GM12878 (cell line): ENCODE results near the gene CTDNEP1. TPM values are rescaled to one million over a fixed set of nuclear protein-coding genes. Genes with fewer than 3 reads are reported as not detected.

Experiments used
- ATAC-seq: fragments of 200-7000 bp; cut with Tn5 transposase; 3 replicates; pipeline ENCODE4 v1.9.1; 2020; ENCODE audit warnings: mild to moderate bottlenecking, moderate library complexity
- BruUV-seq: library from RNA; stranded (reverse); fragments of 400-500 nt; replicated peaks from 2 replicates; lab custom pipeline; 2021; lab: Mats Ljungman, UMichigan
- CTCF ChIA-PET: fragments of 300-600 bp; sonication (Branson Sonifier 250); formaldehyde crosslinking; extraction: SDS; loops from one replicate; lab custom pipeline; 2021; ENCODE audit warnings: inconsistent platforms; lab: Yijun Ruan, JAX
- POLR2A ChIA-PET: fragments of 350-600 bp; formaldehyde crosslinking; extraction: SDS; loops from one replicate; lab custom pipeline; 2021; ENCODE audit warnings: inconsistent platforms; lab: Charles Lee
- RAD21 ChIA-PET: fragments of 300-600 bp; sonication (Branson Sonifier 250); formaldehyde crosslinking; loops from one replicate; lab custom pipeline; 2023; ENCODE audit warnings: antibody characterized with exemption; ENCODE audit not compliant: unreplicated experiment; lab: Charles Lee
- SMC1A ChIA-PET: fragments of 300-600 bp; sonication (Branson Sonifier 250); formaldehyde crosslinking; loops from one replicate; lab custom pipeline; 2023; ENCODE audit not compliant: unreplicated experiment, uncharacterized antibody; lab: Charles Lee
- DNase-seq: peaks from one replicate; pipeline ENCODE4 v3.0.0-alpha.2; 2011; ENCODE audit warnings: low read depth, low spot score
- FAIRE-seq: peaks from 3 replicates; lab custom pipeline; 2011; peaks lifted over from hg19 to GRCh38; lab: Jason Lieb, UNC
- H2AFZ ChIP-seq: 2 replicates; pipeline ENCODE4 v1.6.0; 2011; ENCODE audit warnings: low read depth, low read length, control low read depth; ENCODE audit not compliant: control insufficient read depth
- H3K27ac ChIP-seq: 2 replicates; pipeline ENCODE4 v1.5.1; 2011; ENCODE audit warnings: control low read depth; ENCODE audit not compliant: control insufficient read depth, insufficient read depth
- H3K27me3 ChIP-seq, 2 experiments: replicated peaks in 1 of 2; 2 replicates each; pipeline versions ENCODE4 v1.6.0 to v1.6.1; 2011; ENCODE audit warnings: low read length in 1 of 2; ENCODE audit not compliant: control insufficient read depth in 2 of 2, insufficient read depth in 2 of 2
- H3K36me3 ChIP-seq, 2 experiments: 2 replicates each; pipeline ENCODE4 v1.5.1; 2011; ENCODE audit warnings: low read length in 1 of 2; ENCODE audit not compliant: control insufficient read depth in 2 of 2, insufficient read depth in 2 of 2
- H3K4me1 ChIP-seq: 2 replicates; pipeline ENCODE4 v1.6.1; 2011; ENCODE audit warnings: mild to moderate bottlenecking, low read length, moderate library complexity, mixed read lengths; ENCODE audit not compliant: control insufficient read depth, insufficient read depth
- H3K4me2 ChIP-seq: 2 replicates; pipeline ENCODE4 v1.6.0; 2011; ENCODE audit warnings: control low read depth; ENCODE audit not compliant: control insufficient read depth, insufficient read depth
- H3K4me3 ChIP-seq: fragments of 200-600 bp; sonication (generic); 2 replicates; pipeline ENCODE4 v1.5.1; 2016
- H3K79me2 ChIP-seq: 2 replicates; pipeline ENCODE4 v1.6.0; 2011; ENCODE audit warnings: low read length; ENCODE audit not compliant: control insufficient read depth, insufficient read depth
- H3K9ac ChIP-seq: 2 replicates; pipeline ENCODE4 v1.8.0; 2011; ENCODE audit warnings: low read length, control low read depth, mixed read lengths; ENCODE audit not compliant: control insufficient read depth, insufficient read depth
- H3K9me3 ChIP-seq: replicated peaks from 3 replicates; pipeline ENCODE4 v1.5.1; 2011; ENCODE audit warnings: mild to moderate bottlenecking, low read length; ENCODE audit not compliant: control insufficient read depth, insufficient read depth
- H4K20me1 ChIP-seq: 2 replicates; pipeline ENCODE4 v1.6.0; 2011; ENCODE audit not compliant: control insufficient read depth, insufficient read depth
- BCL11A ChIP-seq: IDR thresholded peaks from 2 replicates; pipeline ENCODE4 v1.6.1; 2011; ENCODE audit warnings: low read depth, low read length
- E2F8 ChIP-seq: fragments of 450-650 bp; IDR thresholded peaks from 2 replicates; pipeline ENCODE4 v1.6.1; 2018; ENCODE audit warnings: mild to moderate bottlenecking, low read depth, moderate library complexity; ENCODE audit not compliant: partially characterized antibody
- ESRRA ChIP-seq: IDR thresholded peaks from 2 replicates; pipeline ENCODE4 v1.6.1; 2012; ENCODE audit warnings: mild to moderate bottlenecking, low read length, improper control_type of control experiment
- FOXK2 ChIP-seq: fragments of 450-650 bp; IDR thresholded peaks from 2 replicates; pipeline ENCODE4 v1.6.1; 2017; ENCODE audit warnings: mild to moderate bottlenecking, moderate library complexity
- GABPA ChIP-seq: IDR thresholded peaks from 2 replicates; pipeline ENCODE4 v1.6.1; 2014; ENCODE audit warnings: antibody characterized with exemption, low read depth, mild to moderate bottlenecking, inconsistent platforms
- HSF1 ChIP-seq: fragments of 150-350 bp; IDR thresholded peaks from 2 replicates; pipeline ENCODE4 v1.6.1; 2014; ENCODE audit warnings: mild to moderate bottlenecking, low read depth, low read length
- KAT2A ChIP-seq: conservative IDR thresholded peaks from 2 replicates; pipeline ENCODE4 v1.6.1; 2011; ENCODE audit warnings: low read depth, low read length; ENCODE audit not compliant: control insufficient read depth
- MAX ChIP-seq: IDR thresholded peaks from 2 replicates; pipeline ENCODE4 v1.6.1; 2012; ENCODE audit warnings: low read depth, low read length, improper control_type of control experiment
- NR2C1 ChIP-seq: fragments of 450-650 bp; IDR thresholded peaks from 2 replicates; pipeline ENCODE4 v1.6.1; 2017; ENCODE audit warnings: antibody characterized with exemption, mild to moderate bottlenecking, moderate library complexity
- NR2C2 ChIP-seq: IDR thresholded peaks from 2 replicates; pipeline ENCODE4 v1.6.1; 2011; ENCODE audit warnings: borderline replicate concordance, low read depth; ENCODE audit not compliant: control insufficient read depth, insufficient read length
- POLR2A ChIP-seq: IDR thresholded peaks from 2 replicates; pipeline ENCODE4 v1.6.1; 2011; ENCODE audit warnings: low read depth, mild to moderate bottlenecking, low read length
- RELB ChIP-seq: fragments of 450-650 bp; IDR thresholded peaks from 2 replicates; pipeline ENCODE4 v1.6.1; 2017; ENCODE audit warnings: low read depth, mild to moderate bottlenecking, moderate library complexity
- SIN3A ChIP-seq: IDR thresholded peaks from 2 replicates; pipeline ENCODE4 v1.6.1; 2012; ENCODE audit warnings: low read depth, low read length, improper control_type of control experiment
- TCF12 ChIP-seq: IDR thresholded peaks from 2 replicates; pipeline ENCODE4 v1.6.1; 2011; ENCODE audit warnings: low read depth, mild to moderate bottlenecking, low read length
- TCF3 ChIP-seq: IDR thresholded peaks from 2 replicates; pipeline ENCODE4 v1.6.1; 2012; ENCODE audit warnings: low read depth, mild to moderate bottlenecking, low read length, borderline replicate concordance; ENCODE audit not compliant: insufficient read depth
- WGBS: methylation state at CpG from one replicate; pipeline ENCODE4 v1.1.6; 2016; ENCODE audit warnings: low lambda C conversion rate; ENCODE audit not compliant: insufficient replicate concordance, insufficient coverage; ENCODE audit errors: missing lambda C conversion rate; 5-methylcytosine and 5-hydroxymethylcytosine counted together
- in situ Hi-C: fragments of 300-500 bp; cut with MboI; formaldehyde crosslinking; loops from 9 replicates; pipeline ENCODE4 v1.14.3; 2018; ENCODE audit warnings: mixed read lengths
- intact Hi-C: fragments of 100-400 bp; cut with micrococcal nuclease; formaldehyde crosslinking; loops from one replicate; pipeline ENCODE4 v1.14.2; 2022; ENCODE audit not compliant: unreplicated experiment
- polyA plus RNA-seq, 11 experiments: library from polyadenylated mRNA; depleted of rRNA in 4 of 11; unstranded in 6 of 11; stranded (reverse) in 5 of 11; fragments of >200 nt; fragmentation: Nextera tagmentation in 4 of 11; fragmentation: Illumina TruSeq in 1 of 11; extraction: Ambion mirVana in 4 of 11; extraction: Trizol in 1 of 11; gene quantifications; 1 replicate in 1 of 11; 2 replicates in 10 of 11; pipeline versions ENCODE4 v1.2.1 to v1.2.3, GENCODE V29; 2011 to 2016; ENCODE audit warnings: inconsistent platforms in 2 of 11, missing spikeins in 2 of 11, low read depth in 1 of 11
- total RNA-seq, 4 experiments: library from RNA; depleted of rRNA in 3 of 4; stranded (reverse); fragments of >200 nt in 3 of 4; fragmentation: Illumina TruSeq in 1 of 4; extraction: Trizol in 1 of 4; gene quantifications; 2 replicates each; pipeline versions ENCODE4 v1.2.1 to v1.2.3, GENCODE V29; 2013 to 2021

CTDNEP1 gene
- total and polyA plus RNA-seq, 10 of the 15 experiments (the other 5 are each of a cell fraction or from before 2014, with no cell fraction given), result 23.7 to 176 (median 30.3) TPM

- Histone ChIP-seq H3K4me2 (no peak overlapping the region), H3K4me3 (no peak overlapping the region), H3K36me3 (peaks cover 2 to 13% of the 10 kb centered on the region in 2 experiments; a peak in 2 of 4 replicates), H3K27ac (no peak overlapping the region), H3K4me1 (peaks cover 17% of the 10 kb centered on the region), H3K79me2 (no peaks in the 10 kb centered on the region), H3K27me3 (peaks cover 3 to 5% of the 10 kb centered on the region in 2 experiments; a peak in 2 of 4 replicates), H2AFZ (no peak overlapping the region), H3K9ac (no peak overlapping the region), H4K20me1 (no peaks in the 10 kb centered on the region), H3K9me3 (no peaks in the 10 kb centered on the region)
- 92% methylated on average over 7 of the region's 7 CpGs for WGBS
- ChIA-PET SMC1A (interaction anchor here (1.4 kb wide), 1 partner anchor 10 kb away, joined by 5 read pairs; no protein-coding TSS in a partner anchor), POLR2A (interaction anchor here (1.0 kb wide), 1 partner anchor 17 kb away, joined by 3 read pairs; no protein-coding TSS in a partner anchor), CTCF (interaction anchor here (0.7 kb wide), 1 partner anchor 23 kb away, joined by 3 read pairs; no protein-coding TSS in a partner anchor), RAD21 (no interaction called here)
- BruUV-seq, result no TSS peak
- FAIRE-seq (no peak), ATAC-seq (no peak), DNase-seq (no peak)
- TF ChIP-seq HSF1, result no peak
- TF ChIP-seq KAT2A, result no peak
- TF ChIP-seq E2F8, result no peak
- TF ChIP-seq SIN3A, result no peak
- no peak for TF ChIP-seq POLR2A
- no peak for TF ChIP-seq BCL11A
- no peak for TF ChIP-seq TCF3
- no peak for TF ChIP-seq ESRRA
- TF ChIP-seq MAX, result no peak
- no peak for TF ChIP-seq NR2C2
- no peak for TF ChIP-seq RELB
- no peak for TF ChIP-seq TCF12
- TF ChIP-seq NR2C1, result no peak
- no peak for TF ChIP-seq GABPA
- TF ChIP-seq FOXK2, result no peak
- in situ Hi-C loops (no loop called here), intact Hi-C loops (no loop called here)
These were observed 7.4 kb upstream of the CTDNEP1 start for GRCh38 chr17:7258731-7259554.
